HG02943 (cell line): ENCODE data around the gene CALR3.
"Not testable (repeated sequence)": the region's sequence is repeated elsewhere in the genome, so short reads cannot be mapped to it uniquely, and the experiment has no call there.

Experiments used
- ATAC-seq: cut with Tn5 transposase; IDR thresholded peaks from one replicate; pipeline ENCODE4 v1.9.1; 2021; ENCODE audit warnings: mild to moderate bottlenecking, low read depth, moderate library complexity; ENCODE audit not compliant: unreplicated experiment

Gene CALR3

GRCh38 chr19:16524991-16525734, 29.2 kb upstream of the CALR3 start:
- ATAC-seq = no peak

DNA sequence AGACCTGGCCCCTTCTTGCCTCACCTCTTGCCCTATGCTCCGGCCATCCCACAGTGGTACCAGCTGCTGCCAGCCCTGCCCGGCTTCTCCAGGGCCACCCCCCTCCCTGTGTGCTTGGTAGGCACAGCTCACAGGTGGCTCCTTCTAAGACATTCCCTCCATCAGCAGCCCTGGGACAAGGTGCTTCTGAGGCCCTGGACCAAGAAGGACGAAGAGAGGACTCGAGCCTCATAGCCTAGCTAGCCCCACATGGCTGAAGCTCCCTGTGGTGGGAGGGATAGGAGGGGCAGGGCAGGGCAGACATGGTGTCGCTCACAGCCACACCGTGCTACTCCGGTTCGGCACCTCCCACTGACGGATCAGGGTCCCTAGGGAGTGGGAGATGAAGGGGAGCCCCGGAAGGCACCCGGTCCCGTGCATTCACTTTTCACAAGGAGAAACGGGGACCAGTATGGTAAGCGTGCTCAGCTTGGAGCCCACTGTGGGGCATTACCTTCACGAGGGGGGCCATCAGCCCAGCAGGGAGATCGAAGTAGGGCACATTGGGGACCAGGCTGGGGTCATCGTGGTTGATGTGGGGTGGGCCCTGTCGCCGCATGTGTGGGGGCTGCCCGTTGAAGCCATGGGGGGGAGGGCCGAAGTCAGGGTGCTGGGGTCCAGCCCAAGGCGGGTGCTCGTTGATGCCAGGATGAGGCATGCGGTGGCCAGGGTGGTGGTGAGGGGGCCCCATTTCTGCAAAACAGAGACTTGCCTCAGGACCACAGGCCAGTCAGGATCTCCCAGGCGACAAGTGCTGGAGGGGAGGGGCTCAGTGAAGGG, 26.8 kb upstream of the CALR3 start:
- no peak for ATAC-seq

- no peak for ATAC-seq
These were observed 25.8 kb upstream of the CALR3 start for GRCh38 chr19:16521715-16522289.

DNA sequence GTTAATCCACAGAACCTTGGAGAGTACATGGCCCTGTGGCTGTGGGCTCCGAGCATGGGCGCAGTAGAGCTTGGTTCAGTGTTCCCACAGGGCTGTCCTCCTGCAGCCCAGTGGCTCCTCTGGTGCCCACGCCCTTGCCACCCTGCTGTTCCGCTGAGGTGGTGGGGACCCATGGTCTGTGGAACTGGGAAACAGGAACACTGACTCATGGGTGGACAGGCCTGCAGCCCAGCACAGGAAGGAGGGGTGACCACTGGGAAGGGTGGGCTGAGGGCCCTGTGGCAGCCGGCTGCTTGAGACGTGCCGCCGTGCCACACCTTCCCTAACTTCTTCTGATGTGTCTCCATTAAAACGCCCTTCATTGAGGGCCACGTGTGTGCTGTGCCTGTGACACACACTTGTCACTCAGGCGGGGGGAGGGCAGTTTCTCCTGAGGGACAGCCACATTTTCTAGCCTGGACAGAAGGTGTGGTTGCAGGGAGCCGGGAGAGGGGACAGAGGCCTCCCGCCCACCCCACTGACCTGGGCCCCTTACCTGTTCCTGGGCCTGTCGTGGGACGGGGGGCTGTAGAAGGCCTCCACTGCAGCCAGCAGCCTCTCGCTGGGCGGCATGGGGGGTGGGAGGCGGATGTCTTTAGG, 25.1 kb upstream of the CALR3 start:
- ATAC-seq = no peak

- ATAC-seq = no peak
These were observed 24.4 kb upstream of the CALR3 start for GRCh38 chr19:16520074-16520973.

DNA sequence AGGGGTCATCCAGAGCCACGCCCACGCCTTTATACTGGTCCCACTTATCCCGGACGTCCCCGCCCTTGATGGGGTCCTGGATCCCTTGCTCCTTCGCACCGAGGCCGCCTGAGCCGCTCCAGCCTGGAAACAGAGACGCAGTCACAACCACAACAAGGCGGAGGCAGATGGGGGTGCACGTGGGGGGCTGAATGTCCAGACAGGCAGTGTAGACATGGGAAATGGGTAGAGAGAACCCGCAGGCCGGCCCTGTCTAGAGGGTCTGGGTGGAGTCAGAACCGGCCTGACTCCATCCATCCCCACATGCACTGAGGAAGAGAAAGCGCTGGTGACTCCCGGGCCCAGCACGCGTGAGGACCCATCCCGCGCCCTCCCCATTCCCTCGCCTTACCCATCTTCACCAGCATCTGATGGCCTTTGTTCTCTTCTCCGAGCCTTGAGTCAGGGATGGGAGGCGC, 23.3 kb upstream of the CALR3 start:
- ATAC-seq = no peak

- ATAC-seq = no peak
These were observed 22.7 kb upstream of the CALR3 start for GRCh38 chr19:16518483-16519229.

- ATAC-seq = no peak
These were observed 22.1 kb upstream of the CALR3 start for GRCh38 chr19:16518061-16518460.

GRCh38 chr19:16516923-16517610, 21.1 kb upstream of the CALR3 start:
- no peak for ATAC-seq

DNA sequence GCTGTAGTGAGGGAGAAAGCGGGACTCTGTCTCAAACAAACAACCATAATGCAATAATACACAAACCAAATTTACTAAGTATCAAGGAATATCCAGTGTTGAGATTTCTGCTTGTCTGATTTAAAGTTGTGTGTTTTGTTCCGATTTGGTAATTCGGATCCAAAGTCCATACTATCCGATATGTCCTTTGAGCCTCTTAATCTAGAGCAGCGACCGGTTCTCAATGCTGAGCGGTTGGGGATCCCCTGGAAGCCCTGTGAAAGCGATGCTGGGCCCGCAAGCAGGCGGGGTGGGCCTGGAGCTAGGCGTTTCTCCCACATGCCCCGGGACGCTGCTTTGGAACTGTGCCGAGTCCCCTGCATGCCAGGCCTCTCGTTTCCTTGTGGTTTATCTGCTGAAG, 20.4 kb upstream of the CALR3 start:
- no peak for ATAC-seq

DNA sequence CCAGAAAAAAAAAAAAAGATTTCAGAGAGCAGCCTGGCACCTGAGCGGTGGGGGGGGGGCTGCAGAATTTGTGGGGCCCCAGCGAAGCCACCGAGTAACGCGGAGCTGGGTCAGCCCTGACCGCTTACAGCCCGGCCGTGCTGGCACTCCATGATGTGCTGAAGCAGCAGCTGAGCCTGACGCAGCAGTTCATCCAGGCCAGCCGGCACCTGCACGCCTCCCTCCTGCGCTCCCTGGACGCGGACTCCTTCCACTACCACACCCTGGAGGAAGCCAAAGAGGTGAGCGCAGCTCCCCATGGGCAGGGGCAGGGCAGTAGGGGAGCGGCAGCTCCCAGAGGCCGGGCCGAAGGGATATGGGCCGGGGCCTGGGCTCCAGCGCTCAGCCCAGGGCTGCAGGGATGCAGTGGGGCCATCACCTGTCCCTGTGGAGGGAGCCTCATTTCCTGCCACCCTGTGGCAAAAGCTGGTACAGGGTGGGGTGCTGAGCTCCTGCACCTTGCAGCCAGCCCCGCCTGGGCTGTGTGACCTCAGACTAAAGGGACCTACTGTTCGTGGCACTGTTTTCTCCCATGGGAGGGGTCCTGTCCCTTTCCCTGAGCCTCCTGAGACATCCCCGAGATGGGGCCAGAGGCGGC, 18.5 kb upstream of the CALR3 start:
- ATAC-seq = no peak

DNA sequence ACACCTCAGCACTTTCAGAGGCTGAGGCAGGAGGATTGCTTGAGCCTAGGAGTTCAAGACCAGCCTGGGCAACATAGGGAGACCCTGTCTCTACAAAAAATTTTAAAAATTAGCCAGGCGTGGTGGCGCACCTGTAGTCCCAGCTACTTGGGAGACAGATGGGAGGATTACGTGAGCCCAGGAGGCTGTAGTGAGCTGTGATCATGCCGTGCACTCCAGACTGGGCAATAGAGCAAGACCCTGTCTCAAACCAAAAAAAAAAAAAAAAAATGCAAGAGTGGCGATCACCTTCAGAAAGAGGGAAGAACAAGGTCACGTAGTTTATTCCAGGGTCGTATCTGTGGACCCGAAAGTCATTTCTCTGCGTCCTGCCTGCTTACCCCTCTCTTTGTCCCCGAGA, 16.6 kb upstream of the CALR3 start:
- not testable (repeated sequence) for ATAC-seq

- ATAC-seq = no peak
These were observed 13.4 kb upstream of the CALR3 start for GRCh38 chr19:16509141-16510061.

GRCh38 chr19:16508546-16508945, 12.6 kb upstream of the CALR3 start:
- no peak for ATAC-seq

GRCh38 chr19:16506961-16507360, 11.0 kb upstream of the CALR3 start:
- ATAC-seq = no peak

DNA sequence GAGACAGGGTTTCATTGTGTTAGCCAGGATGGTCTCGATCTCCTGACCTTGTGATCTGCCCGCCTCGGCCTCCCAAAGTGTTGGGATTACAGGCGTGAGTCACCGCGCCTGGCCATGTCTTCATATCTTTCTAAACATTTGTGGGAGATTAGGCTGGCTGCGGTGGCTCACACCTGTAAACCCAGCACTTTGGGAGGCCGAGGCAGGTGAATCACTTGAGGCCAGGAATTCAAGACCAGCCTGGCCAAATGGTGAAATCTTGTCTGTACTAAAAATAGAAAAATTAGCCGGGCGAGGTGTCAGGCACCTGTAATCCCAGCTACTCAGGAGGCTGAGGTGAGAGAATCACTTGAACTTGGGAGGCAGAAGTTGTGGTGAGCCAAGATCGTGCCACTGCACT, 10.2 kb upstream of the CALR3 start:
- not testable (repeated sequence) for ATAC-seq

GRCh38 chr19:16504271-16504670, 8.3 kb upstream of the CALR3 start:
- no peak for ATAC-seq
